ENCODE measurements around the gene TRAPPC11.
"Not testable (repeated sequence)": the region's sequence is repeated elsewhere in the genome, so short reads cannot be mapped to it uniquely, and the experiment has no call there.

The TRAPPC11 gene

DNA sequence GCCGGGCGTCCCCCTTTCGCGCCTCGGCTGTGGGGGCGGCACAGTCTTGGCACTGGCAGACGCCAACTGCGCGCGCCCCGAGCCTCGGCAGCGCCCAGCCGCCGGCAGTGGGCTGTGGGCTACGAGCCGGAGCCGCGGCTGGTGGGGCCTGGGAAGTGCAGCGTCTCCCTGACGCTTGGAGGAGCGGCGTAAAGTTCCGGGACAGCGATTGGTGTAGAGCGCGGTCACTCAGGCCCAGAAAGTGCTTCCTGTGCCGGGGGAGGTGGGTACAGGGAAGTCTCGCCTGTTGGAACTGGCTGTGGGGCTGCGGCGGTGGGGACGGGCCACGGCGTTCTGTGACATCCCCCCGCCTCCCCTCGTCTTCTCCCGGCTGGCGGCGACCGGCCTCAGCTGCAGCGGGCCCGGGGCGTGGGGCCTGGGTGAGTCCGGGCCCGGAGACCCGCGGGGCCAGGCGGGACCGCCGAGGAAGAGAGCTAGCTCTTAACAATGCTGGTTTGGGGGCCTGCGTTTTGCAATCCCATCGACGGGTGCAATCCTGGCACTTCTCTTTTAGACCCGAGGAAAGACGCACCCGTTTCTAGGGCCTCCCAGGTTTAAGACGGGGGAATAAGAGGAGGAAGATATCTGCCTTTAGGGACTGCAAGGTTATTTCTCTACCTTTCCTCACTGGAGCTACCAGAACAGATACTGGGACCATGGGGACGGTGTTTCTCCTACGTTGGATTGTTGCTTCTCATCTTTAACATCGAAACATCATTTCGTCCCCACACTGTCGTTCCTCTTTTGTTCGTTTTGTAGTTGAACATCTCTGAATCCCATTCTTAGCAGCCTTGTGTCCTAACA lies at the start of gene TRAPPC11, which contains the start of gene RWDD4:
Gene TRAPPC11 (plus strand): TSS at position 265 of the 843 bp plus-strand sequence. CDS start 4,575 bp downstream, outside the sequence.
Gene RWDD4 (minus strand): TSS at position 157 of the 843 bp plus-strand sequence. CDS start 233 bp downstream, outside the sequence.
- DNase-seq: peak; percentile 93

DNA sequence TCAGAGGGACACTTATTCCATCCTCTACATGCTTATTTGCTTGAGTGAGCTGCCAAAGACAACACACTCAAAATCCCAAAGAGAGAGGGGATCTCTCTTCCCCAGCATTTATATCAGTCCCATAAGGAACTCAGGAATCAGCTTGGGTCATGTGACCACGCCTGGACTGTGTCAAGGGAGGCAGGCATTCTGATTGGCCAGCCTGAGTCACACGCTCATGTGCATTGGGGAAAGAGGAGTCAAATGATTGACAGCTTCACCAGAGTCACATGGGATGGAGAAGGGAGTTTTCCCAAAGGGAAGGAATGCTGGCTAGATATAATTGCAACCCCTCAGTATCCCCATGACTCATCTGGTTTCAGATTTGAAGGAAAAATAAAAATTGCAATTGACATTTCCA lies 49.1 kb upstream of the TRAPPC11 start:
- DNase-seq: no peak

DNA sequence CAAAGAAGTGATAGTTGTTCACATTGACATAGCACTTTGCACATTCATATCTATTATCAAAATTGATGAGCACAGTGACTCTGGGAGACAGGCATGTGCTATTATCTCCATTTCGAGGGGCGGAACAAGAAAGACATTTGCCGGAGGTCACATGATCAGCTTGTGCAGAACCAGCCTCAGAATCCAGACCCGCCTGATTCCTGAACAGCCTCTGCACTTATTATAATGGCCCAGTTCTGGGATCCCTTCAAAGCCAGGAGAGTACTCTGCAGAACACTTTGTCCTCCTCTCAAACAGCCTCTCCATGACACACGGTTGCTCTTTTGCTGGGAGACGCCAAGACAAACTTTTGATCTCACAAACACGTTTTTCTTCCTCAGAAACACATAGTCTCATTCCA lies 48.5 kb upstream of the TRAPPC11 start:
- no peak for DNase-seq

DNA sequence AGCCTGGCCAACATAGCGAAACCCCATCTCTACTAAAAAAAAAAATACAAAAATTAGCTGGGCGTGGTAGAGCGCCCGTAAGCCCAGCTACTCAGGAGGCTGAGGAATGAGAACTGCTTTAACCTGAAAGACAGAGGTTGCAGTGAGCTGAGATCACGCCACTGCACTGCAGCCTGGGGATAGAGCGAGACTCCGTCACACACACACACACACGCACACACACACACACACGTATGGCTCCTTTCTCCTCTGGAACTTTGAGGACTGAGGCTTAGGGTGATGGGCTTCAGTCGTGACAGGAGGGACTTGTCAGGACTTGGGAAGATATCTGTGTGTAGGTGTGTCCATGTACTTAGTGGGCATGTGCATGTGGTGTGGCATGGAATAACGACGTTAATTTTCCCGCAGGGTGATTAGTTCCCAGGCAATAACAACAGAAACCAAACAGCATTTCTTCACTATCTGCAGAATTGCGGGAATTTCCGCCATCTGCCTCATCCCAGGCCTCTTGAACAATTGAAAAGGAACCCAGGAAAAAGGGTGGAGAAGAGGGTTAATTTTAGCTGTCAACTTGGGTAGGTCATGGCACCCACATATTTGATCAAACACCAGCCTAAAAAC lies 47.8 kb upstream of the TRAPPC11 start:
- no peak for DNase-seq

DNA sequence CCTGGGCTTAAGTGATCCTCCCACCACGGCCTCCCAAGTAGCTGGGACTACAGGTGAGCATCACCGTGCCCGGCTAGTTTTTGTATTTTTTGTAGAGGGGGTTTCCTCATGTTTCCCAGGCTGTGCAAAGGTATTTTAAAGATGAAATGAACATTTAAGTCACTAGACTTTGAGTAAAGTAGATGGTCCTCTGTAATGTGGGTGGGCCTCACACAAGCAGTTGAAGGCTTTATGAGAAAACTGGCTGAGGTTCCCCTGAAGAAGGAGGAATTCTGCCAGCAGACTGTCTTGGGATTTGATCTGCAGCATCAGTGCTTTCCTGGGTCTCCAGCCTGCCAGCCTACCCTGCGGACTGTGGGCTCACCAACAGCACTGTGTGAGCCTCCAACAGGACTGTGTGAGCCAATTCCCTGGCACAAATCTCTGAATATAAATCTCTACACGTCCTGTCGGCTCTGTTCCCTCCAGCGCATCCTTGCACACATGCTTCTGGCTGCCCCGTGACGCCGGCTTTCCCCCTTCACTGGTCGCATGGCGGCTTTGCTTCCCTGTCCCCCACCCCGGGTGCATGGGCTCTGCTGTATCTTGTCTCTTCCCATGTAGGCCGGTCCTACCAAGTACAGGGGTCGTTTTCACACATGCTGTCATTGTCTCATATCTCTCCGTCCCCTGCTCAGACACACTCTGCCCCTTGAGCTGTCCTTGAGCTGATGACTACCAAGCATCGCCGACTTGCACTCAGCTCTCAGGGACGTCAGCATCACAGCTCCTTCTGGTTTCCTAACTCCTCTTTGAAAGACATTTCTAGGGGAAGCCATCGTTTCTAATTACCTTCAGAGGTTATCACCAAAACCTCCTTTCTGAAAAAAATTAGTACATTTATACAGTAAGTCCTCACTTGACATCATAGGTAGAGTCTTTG lies 46.5 kb upstream of the TRAPPC11 start:
- no peak for DNase-seq

DNA sequence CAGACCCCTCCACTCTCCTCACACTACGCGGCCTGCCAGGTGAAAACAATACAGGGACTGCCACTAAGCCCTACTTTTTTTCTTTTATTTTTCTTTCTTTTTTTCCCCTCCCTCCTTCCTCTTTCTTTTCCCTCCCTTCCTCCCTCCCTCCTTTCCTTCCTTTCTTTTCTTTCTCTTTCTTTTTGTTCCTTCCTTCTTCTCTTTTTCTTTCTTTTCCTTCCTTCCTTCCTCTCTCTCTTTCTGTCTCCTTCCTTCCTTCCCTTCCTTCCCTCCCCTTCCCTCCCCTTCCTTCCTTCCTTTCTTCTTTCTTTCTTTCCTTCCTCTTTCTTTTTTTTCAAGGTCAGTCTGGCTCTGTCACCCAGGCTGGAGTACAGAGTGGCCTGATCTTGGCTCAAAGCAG lies 42.0 kb upstream of the TRAPPC11 start:
- DNase-seq: no peak

DNA sequence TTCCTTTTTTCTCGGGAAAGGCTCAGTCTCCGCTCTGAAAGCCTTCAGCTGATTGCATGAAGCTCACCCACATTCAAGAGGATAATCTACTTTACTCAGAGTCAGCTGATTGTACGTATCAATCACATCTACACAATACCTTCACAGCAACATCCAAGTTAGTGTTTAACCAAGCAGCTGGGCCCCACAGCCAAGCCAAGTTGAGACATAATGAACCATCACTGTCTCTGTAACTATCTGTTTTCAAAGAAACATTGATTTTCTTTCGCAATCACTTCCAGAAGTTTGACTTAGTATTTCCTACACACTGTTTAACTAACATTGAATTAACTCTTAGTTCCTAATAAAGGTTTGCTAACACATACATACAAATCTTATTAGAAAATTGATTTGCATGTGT lies 40.4 kb upstream of the TRAPPC11 start:
- no peak for DNase-seq

DNA sequence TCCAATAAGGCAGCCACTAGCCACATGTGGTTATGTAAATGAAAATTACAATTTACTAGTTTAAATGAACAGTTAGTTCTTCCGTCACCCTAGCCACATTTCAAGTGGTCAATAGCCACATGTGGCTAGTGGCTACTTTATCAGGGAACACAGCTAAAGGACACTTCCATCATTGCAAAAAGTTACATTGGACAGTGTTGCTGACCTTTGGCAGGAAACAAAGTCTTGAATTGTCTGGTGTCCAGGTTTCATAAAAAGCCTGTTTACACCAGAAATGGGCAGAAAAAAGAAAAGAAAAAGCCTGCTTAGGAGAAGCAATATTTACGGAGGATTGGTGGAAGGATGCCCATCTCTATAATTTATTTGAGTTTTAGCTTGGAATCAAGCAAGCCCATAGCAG lies 38.7 kb upstream of the TRAPPC11 start:
- no peak for DNase-seq

DNA sequence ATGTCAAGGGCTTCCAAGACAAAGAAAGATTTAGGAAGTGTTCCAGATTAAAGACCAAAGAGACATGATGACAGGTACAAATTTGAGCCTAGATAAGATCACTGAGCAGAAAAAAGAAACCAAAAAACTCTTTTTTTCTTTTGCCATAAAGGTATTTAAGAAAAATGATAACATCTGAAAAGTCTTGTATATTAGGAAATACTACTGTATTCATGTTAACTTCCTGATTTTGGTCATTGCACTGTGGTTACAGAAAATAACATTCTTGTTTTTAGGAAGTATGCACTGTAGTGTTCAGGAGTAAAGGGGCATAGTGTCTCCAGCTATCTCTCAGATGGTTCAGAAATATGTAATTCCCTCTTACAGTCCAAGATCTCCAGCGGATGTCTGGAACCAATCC lies 37.2 kb upstream of the TRAPPC11 start:
- no peak for DNase-seq

DNA sequence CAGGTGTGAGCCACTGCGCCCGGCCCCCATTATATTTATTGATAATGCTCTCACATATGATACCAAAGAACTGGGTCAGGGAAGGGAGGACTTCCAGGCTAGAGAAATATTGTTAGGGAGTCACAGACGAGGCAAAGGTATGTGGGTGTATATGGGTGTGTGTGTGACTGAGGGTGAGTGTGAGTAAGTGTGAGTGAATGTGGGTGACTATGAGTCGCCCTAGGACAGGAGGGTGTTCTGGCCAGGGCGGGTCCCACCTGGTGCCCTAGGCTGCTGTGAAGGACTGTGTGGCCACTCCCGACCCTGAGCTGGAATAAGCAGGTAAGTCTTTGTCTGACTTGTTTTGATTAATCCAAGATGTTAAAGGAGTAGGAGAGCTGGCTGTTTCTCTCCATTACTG lies 34.5 kb upstream of the TRAPPC11 start:
- DNase-seq: no peak

DNA sequence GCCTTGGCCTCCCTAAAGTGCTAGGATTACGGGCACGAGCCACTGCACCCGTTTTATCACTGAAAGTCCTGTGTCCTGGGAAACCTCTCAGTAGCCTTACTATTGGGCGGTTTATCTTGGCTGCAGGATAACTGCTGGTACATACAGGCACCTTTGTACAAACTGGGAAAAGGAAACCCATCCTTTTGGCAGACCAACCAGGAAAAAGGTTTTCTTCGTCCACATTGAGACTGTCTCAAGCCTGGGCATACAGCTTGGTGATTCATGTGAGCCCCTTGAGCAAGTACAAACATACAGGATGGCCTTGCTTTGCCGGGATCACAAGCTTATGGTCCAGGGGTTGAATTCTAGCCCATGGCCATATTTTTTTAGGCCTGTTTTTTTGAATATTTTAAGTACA lies 32.9 kb upstream of the TRAPPC11 start:
- no peak for DNase-seq

DNA sequence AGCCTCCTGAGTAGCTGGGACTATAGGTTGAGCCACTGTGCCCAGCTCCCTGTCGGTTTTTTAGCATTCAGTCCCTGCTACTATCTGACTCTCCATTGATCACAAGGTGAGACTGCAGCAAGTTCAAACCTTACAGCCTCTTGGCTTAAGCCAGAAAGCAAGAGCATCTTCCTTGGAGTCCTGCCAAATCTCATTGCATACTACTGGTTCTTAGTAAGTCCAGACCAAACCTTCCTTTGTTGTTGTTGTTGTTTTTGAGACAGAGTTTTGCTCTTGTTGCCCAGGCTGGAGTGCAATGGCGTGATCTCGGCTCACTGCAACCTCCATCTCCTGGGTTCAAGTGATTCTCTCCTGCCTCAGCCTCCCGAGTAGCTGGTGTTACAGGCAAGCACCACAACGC lies 31.8 kb upstream of the TRAPPC11 start:
- not testable (repeated sequence) for DNase-seq

DNA sequence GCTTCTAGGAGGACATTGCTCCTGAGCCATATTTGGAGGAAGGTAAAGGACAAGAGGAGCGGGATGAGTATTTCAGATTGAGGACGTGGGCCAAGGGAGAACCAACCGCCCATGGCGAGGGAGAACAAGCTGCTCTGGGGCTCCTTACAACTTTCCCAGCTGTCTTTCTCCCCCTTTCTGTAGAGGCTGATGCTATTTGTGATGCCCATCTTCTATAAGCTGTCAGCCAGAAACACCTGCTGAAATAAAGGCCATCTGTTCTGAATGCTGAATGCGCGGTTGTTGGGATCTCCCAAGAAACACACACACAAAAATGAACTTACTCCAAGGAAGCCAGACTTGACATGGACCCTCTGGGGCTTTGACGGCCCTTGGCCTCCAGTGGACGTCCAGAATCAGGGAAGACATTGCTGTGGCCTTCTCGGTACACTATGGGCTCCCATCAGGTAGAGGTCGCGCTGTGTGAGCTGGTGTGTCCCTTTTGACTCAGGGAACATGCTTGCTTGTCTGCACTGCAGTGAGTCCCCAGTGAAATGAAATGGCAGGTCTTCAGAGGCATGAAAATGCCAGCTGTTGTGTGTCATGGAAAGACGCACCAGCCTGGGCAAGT lies 31.0 kb upstream of the TRAPPC11 start:
- no peak for DNase-seq

DNA sequence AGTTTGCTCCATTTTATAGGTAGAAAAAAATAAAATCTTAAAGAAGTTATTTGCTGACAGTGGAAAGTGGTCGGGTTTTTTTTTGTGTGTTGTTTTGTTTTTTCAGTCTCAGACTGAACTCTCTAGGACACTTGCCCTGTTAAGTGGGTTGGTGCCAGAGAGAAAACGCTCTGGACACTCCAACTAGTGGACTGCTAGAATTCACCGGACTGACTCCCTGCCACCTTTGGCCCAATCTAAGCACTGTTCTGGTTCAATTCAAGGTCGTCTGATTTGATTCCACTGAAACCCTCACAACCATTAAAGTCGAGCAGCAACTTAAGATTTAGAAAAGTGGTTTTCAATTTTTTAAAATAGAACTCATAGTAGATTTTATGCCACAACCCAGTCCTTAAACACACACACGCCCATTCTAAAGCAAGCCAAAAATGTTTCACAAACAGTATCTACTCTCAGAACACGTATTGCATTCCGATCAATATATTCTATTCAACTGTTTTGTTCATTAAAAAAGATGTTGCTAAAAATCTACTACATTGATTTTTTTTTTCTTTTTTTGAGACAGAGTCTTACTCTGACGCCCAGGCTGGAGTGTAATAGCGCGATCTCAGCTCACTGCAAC lies 27.4 kb upstream of the TRAPPC11 start:
- DNase-seq: no peak

DNA sequence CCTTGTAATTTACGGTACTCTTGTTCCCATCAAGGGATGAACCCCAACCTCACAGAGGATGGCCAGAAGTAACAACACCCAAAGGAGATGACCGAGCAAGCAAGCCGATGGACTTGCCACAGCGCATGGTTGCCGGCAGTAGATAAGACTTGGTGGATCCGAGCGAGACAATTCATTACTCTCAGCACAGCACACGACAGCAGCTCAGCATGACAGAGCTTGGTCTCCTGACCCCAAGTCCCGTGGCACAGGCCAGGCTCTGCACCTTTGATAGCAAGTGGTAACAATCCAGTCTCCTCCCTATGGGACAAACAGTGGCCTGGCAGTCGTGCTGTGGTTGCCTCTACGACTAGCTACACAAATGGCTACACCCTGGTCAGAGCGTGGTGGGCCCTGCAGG lies 26.4 kb upstream of the TRAPPC11 start:
- no peak for DNase-seq

DNA sequence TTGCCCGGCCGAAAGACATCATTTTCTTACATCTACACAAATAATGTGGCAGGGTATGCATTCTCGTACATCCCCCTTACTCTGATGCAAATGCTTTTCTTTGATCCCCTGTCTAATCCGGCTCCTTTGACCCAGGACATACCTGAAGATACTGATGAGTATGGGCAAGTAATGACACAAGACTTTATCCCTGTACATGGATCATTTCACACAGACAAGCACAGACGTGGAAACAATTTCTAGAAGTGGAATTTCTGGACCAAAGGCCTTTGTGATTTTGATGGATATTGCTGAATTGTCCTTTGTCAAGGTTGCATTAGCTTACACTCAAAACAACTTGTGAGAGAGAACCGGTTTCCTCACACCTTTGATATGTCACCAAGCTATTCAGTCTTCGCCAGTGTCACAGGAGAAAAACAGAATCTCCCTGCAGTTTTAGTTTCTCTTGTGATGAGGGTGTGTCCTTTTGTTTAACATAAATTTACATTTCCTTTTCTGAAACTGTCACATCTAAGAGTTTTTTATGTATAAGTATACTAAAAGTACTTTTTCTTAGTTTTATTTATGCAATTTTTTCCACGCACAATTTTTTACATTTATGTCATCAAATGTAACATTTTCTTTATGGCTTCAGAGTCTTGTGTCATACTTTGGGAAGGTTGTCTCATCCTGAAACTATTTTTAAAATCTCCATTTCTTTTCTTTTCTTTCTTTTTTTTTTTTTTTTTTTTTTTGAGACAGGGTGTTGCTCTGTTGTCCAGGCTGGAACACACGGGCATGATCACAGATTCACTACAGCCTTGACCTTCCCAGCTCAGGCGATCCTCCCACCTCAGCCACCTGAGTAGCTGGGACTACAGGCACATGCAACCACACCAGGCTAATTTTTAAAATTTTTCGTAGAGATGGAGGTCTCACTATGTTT lies 25.4 kb upstream of the TRAPPC11 start:
- no peak for DNase-seq

DNA sequence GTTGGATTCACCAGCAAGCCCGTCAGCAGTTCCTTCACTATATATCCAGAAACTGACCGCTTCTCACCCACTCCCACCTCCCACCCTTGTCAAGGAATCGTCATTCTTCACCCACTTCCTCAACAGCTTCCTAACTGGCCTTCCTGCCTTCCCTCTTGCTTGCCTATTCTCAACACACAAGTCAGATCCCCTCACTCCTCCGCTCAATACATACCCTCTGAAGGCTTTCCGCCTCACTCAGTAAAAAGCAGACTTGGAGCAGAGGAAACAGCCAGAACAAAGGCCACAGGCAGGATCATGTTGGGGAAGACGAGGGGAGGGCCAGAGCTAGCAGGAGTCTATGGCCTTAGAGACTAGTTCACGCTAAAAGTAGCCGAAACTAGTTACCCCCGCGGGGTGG lies 23.8 kb upstream of the TRAPPC11 start:
- no peak for DNase-seq

DNA sequence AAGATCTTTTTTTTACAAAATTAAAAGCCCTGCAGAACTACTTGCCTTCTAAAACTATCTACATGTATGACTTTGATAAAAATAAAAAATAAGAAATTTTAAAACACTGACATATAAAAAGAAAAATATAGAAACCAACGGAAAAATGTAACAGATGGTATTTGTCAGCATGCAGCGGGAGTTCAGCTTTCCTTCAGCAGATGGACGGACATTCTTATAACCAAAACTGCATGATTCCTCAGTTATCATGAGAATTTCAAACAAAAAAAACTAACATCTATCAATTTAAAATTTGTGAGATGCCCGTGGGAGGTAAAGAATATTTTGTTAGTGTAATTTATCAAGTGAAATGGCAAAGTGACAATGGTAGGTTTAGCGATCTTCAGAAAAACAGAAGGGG lies 23.4 kb upstream of the TRAPPC11 start:
- no peak for DNase-seq

DNA sequence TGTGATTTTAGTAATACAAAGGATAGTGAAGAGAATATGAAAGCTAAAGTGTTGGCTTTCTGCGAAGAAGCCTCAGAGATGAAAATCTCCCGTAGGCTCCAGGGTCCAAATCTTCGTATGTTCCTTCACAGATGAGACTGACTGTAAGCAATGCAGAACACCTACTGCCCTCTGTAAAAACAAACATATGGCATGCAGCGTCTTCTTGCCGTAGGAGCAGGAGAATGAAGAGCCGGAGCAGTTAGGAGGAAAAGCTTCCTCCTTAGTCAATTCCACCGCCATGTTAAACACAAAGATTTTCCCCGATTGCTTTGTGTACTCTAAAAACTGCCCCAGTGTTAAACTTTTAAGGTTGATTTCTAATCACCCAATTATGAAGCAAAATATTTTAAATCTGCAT lies 22.6 kb upstream of the TRAPPC11 start:
- no peak for DNase-seq

DNA sequence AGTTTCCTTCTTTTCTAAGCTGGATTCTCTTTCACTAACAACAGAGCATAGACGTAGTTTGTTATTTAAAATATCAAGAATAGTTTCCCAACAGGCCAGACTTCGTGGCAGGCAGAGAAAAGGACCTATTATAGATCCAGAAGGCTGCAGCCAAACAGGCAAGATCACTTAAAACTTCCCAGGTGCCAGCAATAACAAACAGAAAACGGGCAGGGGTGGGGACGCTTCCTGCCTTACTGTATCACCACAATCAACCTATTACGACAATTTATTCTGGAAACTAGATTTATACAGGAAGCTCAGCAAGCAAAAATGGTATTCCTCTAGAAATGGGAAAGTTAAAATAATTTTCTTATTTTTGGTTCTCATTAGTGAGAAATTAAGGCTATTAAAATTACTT lies 22.2 kb upstream of the TRAPPC11 start:
- no peak for DNase-seq

DNA sequence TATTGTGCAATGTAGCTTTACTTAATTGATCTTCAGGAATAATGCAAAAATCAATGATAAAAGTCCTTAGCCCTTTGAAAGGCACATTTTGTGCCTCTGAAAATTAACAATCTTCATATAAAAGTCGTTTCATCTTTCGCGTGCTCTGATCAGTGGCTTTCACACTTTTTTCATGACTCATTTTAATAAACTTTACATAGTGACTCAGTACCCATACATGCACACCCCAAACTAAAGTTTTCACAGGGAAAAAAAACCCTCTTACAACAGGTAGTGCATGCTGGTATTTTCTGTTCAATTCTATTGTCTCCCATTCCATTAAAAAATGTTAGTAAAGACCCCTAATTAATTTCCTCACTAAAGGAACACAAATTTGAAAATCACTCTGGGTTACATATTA lies 21.6 kb upstream of the TRAPPC11 start:
- no peak for DNase-seq

Measured in activated CD8-positive, alpha-beta memory T cell treated with anti-CD3 and anti-CD28 coated beads, Interleukin-2, amount 50 U/mL, for 48 hours (primary cell).